ENCODE data around the gene MPP2. TPM values are rescaled to one million over a fixed set of nuclear protein-coding genes. Genes with fewer than 3 reads are reported as not detected.

The MPP2 gene
- polyA plus RNA-seq, 1 of the 3 experiments (the other 2 are of a cell fraction) = 8.3 TPM

DNA sequence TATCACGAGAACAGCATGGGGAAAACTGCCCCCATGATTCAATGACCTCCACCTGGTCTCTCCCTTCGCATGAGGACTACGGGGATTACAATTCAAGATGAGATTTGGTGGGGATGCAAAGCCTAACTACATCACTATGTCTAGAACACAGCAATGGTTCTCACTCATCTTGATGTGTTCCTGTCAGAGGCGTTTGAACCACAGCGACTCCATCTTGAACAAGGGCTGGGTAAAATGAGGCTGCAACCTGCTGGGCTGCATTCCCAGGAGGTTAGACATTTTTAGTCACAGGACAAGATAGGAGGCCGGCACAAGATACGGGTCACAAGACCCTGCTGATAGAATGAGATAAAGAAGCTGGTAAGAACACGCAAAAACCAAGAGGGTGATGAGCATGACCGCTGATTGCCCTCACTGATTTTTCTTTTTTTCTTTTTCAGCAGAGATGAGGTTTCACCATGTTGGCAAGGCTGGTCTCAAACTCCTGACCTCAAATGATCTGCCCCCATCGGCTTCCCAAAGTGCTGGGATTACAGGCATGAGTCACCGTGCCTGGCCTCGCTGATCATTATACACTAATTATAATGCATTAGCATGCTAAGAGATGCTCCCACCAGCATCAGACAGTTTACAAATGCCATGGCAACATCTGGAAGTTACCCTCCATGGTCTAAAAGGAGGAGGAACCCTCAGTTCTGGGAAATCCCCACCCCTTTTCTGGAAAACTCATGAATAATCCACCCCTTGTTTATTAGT lies 37.9 kb upstream of the MPP2 start:
- no peak overlapping the region for H2AFZ ChIP-seq (ENCODE audit: low read depth)
- no peak for DNase-seq
- TF ChIP-seq FOXM1 (IDR thresholded peaks at IDR 0.05; ENCODE audit: low read depth) = no peak
- TF ChIP-seq FOSL2 (IDR thresholded peaks at IDR 0.05; ENCODE audit: borderline replicate concordance, low read depth) = no peak
- TF ChIP-seq POLR2AphosphoS5 (IDR thresholded peaks at IDR 0.05; ENCODE audit: low read depth, low read length) = no peak
- TF ChIP-seq, protein P1, sequence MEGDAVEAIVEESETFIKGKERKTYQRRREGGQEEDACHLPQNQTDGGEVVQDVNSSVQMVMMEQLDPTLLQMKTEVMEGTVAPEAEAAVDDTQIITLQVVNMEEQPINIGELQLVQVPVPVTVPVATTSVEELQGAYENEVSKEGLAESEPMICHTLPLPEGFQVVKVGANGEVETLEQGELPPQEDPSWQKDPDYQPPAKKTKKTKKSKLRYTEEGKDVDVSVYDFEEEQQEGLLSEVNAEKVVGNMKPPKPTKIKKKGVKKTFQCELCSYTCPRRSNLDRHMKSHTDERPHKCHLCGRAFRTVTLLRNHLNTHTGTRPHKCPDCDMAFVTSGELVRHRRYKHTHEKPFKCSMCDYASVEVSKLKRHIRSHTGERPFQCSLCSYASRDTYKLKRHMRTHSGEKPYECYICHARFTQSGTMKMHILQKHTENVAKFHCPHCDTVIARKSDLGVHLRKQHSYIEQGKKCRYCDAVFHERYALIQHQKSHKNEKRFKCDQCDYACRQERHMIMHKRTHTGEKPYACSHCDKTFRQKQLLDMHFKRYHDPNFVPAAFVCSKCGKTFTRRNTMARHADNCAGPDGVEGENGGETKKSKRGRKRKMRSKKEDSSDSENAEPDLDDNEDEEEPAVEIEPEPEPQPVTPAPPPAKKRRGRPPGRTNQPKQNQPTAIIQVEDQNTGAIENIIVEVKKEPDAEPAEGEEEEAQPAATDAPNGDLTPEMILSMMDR (IDR thresholded peaks at IDR 0.05) = no peak
- no peak for TF ChIP-seq YY1 (IDR thresholded peaks at IDR 0.05; ENCODE audit: low read depth)
- no peak for TF ChIP-seq EP300 (IDR thresholded peaks at IDR 0.05; ENCODE audit: borderline replicate concordance in 1 of 2, low read depth in 1 of 2, low read length in 1 of 2)
- no peak for TF ChIP-seq NFIC (IDR thresholded peaks at IDR 0.05; ENCODE audit: borderline replicate concordance)
- H3K4me2 ChIP-seq = no peak overlapping the region
- no peaks in the 10 kb centered on the region for H4K20me1 ChIP-seq (ENCODE audit: insufficient read depth)
- ChIA-PET CTCF (interaction anchor here (0.9 to 18.2 kb wide), 12 partner anchors 9 to 130 kb away, joined by 3 to 638 read pairs (median 8); partner anchors contain the start of genes NAGS, PYY and TMEM101), POLR2A (no interaction called here)
- peaks cover 0 to 5% of the 10 kb centered on the region in 2 experiments; a peak in 1 of 4 replicates for H3K4me1 ChIP-seq (ENCODE audit: control insufficient read depth in 1 of 2, insufficient read depth in 2 of 2, low read depth in 1 of 2, low read length in 1 of 2)
- no peaks in the 10 kb centered on the region for H3F3A ChIP-seq (replicated peaks; ENCODE audit: insufficient read depth)
- no peaks in the 10 kb centered on the region for H3K36me3 ChIP-seq (replicated peaks in 1 of 2; ENCODE audit: control insufficient read depth in 1 of 2, insufficient read depth in 2 of 2, low read length in 1 of 2)
- no peak overlapping the region for H3K9ac ChIP-seq
- no peaks in the 10 kb centered on the region for H3K27me3 ChIP-seq (ENCODE audit: insufficient read depth)
- 71% methylated on average over 12 of the region's 12 CpGs for WGBS (ENCODE audit: low lambda C conversion rate)
- H3K9me3 ChIP-seq = no peaks in the 10 kb centered on the region
- no peak overlapping the region for H3K27ac ChIP-seq (ENCODE audit: low read depth in 2 of 2, low read length in 1 of 2)
- no peaks in the 10 kb centered on the region for H3K9me2 ChIP-seq
- no peak overlapping the region for H3K4me3 ChIP-seq (ENCODE audit: low read depth in 2 of 2, low read length in 1 of 2)
- H3K79me2 ChIP-seq (ENCODE audit: insufficient read depth) = no peaks in the 10 kb centered on the region

DNA sequence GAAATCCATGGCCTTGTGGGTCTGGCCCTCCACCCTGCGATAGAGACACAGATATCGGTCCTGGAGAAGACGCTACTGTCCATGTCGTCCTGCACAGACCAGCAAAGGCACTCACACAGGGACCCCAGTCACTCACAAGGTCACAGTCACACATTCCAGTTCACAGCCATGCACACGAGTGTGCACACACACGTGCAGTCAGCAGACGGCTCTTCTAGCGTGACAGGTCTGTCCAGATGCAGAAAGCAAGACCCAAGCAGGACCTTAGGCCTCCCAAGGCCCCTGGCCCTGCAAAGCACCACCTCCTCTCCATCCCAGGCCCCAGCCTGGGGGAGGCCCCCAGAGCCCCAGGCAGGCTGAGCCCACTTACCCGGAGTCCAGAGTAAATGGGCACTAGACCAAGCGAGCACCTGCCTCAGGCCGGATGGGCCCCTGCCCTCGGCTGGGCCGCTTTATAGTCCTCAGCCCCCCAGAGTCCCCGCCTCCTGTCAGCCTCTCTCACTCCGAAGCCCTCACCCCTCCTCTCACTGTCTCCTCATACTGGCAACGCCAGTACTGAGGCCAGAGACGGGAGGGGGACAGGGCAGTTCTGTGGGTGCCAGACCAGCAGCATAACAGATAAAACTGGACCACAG lies 34.8 kb upstream of the MPP2 start, which contains the start of gene PPY:
Gene PPY (minus strand): TSS at position 426 of the 635 bp plus-strand sequence. CDS start 822 bp downstream, outside the sequence.
- H4K20me1 ChIP-seq (ENCODE audit: insufficient read depth) = no peaks in the 10 kb centered on the region
- POLR2A ChIA-PET = no interaction called here
- TF ChIP-seq TAF1 (IDR thresholded peaks at IDR 0.05; ENCODE audit: borderline replicate concordance, low read depth, low read length) (no peak), EP300 (IDR thresholded peaks at IDR 0.05; ENCODE audit: borderline replicate concordance in 1 of 2, low read depth in 1 of 2, low read length in 1 of 2) (no peak), POLR2AphosphoS5 (IDR thresholded peaks at IDR 0.05; ENCODE audit: low read depth, low read length) (no peak), FOXJ3 (CRISPR knock-in tag; IDR thresholded peaks at IDR 0.05) (no peak), SMC3 (IDR thresholded peaks at IDR 0.05; ENCODE audit: low read depth, low read length) (no peak), JUND (IDR thresholded peaks at IDR 0.05) (no peak), NFIC (IDR thresholded peaks at IDR 0.05; ENCODE audit: borderline replicate concordance) (no peak), TCF12 (IDR thresholded peaks at IDR 0.05) (no peak), TEAD4 (IDR thresholded peaks at IDR 0.05; ENCODE audit: borderline replicate concordance, insufficient read depth) (no peak)
- TF ChIP-seq, protein P2, sequence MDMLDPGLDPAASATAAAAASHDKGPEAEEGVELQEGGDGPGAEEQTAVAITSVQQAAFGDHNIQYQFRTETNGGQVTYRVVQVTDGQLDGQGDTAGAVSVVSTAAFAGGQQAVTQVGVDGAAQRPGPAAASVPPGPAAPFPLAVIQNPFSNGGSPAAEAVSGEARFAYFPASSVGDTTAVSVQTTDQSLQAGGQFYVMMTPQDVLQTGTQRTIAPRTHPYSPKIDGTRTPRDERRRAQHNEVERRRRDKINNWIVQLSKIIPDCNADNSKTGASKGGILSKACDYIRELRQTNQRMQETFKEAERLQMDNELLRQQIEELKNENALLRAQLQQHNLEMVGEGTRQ (IDR thresholded peaks at IDR 0.05; ENCODE audit: borderline replicate concordance, low read depth, low read length) = no peak
- TF ChIP-seq, protein P3, sequence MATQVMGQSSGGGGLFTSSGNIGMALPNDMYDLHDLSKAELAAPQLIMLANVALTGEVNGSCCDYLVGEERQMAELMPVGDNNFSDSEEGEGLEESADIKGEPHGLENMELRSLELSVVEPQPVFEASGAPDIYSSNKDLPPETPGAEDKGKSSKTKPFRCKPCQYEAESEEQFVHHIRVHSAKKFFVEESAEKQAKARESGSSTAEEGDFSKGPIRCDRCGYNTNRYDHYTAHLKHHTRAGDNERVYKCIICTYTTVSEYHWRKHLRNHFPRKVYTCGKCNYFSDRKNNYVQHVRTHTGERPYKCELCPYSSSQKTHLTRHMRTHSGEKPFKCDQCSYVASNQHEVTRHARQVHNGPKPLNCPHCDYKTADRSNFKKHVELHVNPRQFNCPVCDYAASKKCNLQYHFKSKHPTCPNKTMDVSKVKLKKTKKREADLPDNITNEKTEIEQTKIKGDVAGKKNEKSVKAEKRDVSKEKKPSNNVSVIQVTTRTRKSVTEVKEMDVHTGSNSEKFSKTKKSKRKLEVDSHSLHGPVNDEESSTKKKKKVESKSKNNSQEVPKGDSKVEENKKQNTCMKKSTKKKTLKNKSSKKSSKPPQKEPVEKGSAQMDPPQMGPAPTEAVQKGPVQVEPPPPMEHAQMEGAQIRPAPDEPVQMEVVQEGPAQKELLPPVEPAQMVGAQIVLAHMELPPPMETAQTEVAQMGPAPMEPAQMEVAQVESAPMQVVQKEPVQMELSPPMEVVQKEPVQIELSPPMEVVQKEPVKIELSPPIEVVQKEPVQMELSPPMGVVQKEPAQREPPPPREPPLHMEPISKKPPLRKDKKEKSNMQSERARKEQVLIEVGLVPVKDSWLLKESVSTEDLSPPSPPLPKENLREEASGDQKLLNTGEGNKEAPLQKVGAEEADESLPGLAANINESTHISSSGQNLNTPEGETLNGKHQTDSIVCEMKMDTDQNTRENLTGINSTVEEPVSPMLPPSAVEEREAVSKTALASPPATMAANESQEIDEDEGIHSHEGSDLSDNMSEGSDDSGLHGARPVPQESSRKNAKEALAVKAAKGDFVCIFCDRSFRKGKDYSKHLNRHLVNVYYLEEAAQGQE (IDR thresholded peaks at IDR 0.05; ENCODE audit: low read depth, low read length) = no peak
- TF ChIP-seq, protein P4, sequence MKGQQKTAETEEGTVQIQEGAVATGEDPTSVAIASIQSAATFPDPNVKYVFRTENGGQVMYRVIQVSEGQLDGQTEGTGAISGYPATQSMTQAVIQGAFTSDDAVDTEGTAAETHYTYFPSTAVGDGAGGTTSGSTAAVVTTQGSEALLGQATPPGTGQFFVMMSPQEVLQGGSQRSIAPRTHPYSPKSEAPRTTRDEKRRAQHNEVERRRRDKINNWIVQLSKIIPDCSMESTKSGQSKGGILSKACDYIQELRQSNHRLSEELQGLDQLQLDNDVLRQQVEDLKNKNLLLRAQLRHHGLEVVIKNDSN (IDR thresholded peaks at IDR 0.05; ENCODE audit: borderline replicate concordance, low read depth) = no peak
- TF ChIP-seq, protein P5, sequence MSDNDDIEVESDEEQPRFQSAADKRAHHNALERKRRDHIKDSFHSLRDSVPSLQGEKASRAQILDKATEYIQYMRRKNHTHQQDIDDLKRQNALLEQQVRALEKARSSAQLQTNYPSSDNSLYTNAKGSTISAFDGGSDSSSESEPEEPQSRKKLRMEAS (IDR thresholded peaks at IDR 0.05; ENCODE audit: low read depth) = no peak

More for the DNA sequence above, 34.8 kb upstream of the MPP2 start, which contains the start of gene PPY:
- no peaks in the 10 kb centered on the region for H3K9me3 ChIP-seq
- H3K27me3 ChIP-seq (ENCODE audit: insufficient read depth) = no peaks in the 10 kb centered on the region
- no peaks in the 10 kb centered on the region for H3K9me2 ChIP-seq
- no peak within 1 kb of the TSS for H3K4me3 ChIP-seq (ENCODE audit: low read depth in 2 of 2, low read length in 1 of 2)
- no peaks in the 10 kb centered on the region for H3F3A ChIP-seq (replicated peaks; ENCODE audit: insufficient read depth)
- peaks cover 0 to 10% of the 10 kb centered on the region in 2 experiments; a peak in 1 of 4 replicates for H3K4me1 ChIP-seq (ENCODE audit: control insufficient read depth in 1 of 2, insufficient read depth in 2 of 2, low read depth in 1 of 2, low read length in 1 of 2)
- H3K27ac ChIP-seq (ENCODE audit: low read depth in 2 of 2, low read length in 1 of 2) = no peak within 1 kb of the TSS
- no peak for DNase-seq
- WGBS (ENCODE audit: low lambda C conversion rate) = 87% methylated on average over 9 of the region's 17 CpGs
- H3K36me3 ChIP-seq (replicated peaks in 1 of 2; ENCODE audit: control insufficient read depth in 1 of 2, insufficient read depth in 2 of 2, low read length in 1 of 2) = no peaks in the 10 kb centered on the region
- H3K9ac ChIP-seq = no peak within 1 kb of the TSS
- H3K4me2 ChIP-seq = no peak within 1 kb of the TSS
- no peaks in the 10 kb centered on the region for H3K79me2 ChIP-seq (ENCODE audit: insufficient read depth)
- CTCF ChIA-PET = interaction anchor here (1.2 to 18.2 kb wide), 13 partner anchors 12 to 400 kb away, joined by 4 to 638 read pairs (median 14); partner anchors contain the start of genes CD300LG, MPP2, NAGS and PYY
- no peak within 1 kb of the TSS for H2AFZ ChIP-seq (ENCODE audit: low read depth)

Measured in SK-N-SH (cell line).